Ectodermal cell (in vitro differentiated cells): ENCODE measurements around the gene SH3RF1.

ENCODE experiments used
- H3K27ac ChIP-seq: 2 replicates; pipeline ENCODE4 v1.7.0; 2013; ENCODE audit warnings: mild to moderate bottlenecking, low read depth, low read length; ENCODE audit not compliant: insufficient read depth, poor library complexity, severe bottlenecking
- H3K27me3 ChIP-seq: 2 replicates; pipeline ENCODE4 v1.7.0; 2013; ENCODE audit warnings: mild to moderate bottlenecking, low read length; ENCODE audit not compliant: insufficient read depth, control insufficient read depth, poor library complexity, severe bottlenecking
- H3K36me3 ChIP-seq: one replicate; pipeline ENCODE4 v1.7.0; 2013; ENCODE audit warnings: low read length; ENCODE audit not compliant: control insufficient read depth, insufficient read depth
- H3K4me1 ChIP-seq: one replicate; pipeline ENCODE4 v1.7.0; 2013; ENCODE audit warnings: low read length; ENCODE audit not compliant: control insufficient read depth, insufficient read depth
- H3K4me3 ChIP-seq: 2 replicates; pipeline ENCODE4 v1.7.0; 2013; ENCODE audit warnings: low read depth, low read length, control low read depth; ENCODE audit not compliant: insufficient read depth
- H3K9me3 ChIP-seq: 2 replicates; pipeline ENCODE4 v1.7.0; 2013; ENCODE audit warnings: mild to moderate bottlenecking, low read length, moderate library complexity; ENCODE audit not compliant: control insufficient read depth
- WGBS, 2 experiments: methylation state at CpG; one replicate each; pipeline ENCODE4 v1.1.7; 2013; ENCODE audit warnings: missing lambda C conversion rate in 2 of 2; 5-methylcytosine and 5-hydroxymethylcytosine counted together

SH3RF1 gene

DNA sequence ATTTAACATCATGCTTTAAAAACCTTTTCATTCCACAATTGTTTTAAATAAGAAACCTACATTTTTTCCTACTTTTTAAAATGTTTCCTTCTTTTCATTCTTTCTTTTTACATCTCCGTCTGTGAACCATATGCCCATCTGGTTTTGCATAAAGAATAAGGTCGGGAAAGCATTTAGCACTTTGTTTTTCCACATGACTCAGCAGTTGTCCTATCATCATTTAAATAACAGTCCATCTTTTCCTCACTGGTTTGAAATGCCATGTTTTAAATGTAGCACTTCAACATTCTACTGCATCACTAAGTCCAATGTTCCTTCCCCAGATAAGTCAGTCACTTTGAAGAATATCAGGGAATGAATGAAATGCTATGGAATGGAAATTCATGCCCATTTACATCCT, 128.4 kb downstream of the SH3RF1 start:
- 89 to 93% methylated on average over 2 of the region's 2 CpGs for WGBS, 2 experiments
- no peaks in the 10 kb centered on the region for H3K4me1 ChIP-seq
- H3K36me3 ChIP-seq: no peaks in the 10 kb centered on the region
- H3K9me3 ChIP-seq: no peaks in the 10 kb centered on the region
- H3K4me3 ChIP-seq: no peak overlapping the region
- no peak overlapping the region for H3K27ac ChIP-seq
- H3K27me3 ChIP-seq: no peaks in the 10 kb centered on the region

GRCh38 chr4:169139021-169139420, 131.7 kb downstream of the SH3RF1 start:
- H3K4me3 ChIP-seq: no peak overlapping the region
- WGBS, 2 experiments: 88 to 95% methylated on average over 4 of the region's 4 CpGs
- no peaks in the 10 kb centered on the region for H3K27me3 ChIP-seq
- H3K27ac ChIP-seq: no peak overlapping the region
- H3K4me1 ChIP-seq: no peaks in the 10 kb centered on the region
- peaks cover 6% of the 10 kb centered on the region for H3K36me3 ChIP-seq
- H3K9me3 ChIP-seq: no peaks in the 10 kb centered on the region

DNA sequence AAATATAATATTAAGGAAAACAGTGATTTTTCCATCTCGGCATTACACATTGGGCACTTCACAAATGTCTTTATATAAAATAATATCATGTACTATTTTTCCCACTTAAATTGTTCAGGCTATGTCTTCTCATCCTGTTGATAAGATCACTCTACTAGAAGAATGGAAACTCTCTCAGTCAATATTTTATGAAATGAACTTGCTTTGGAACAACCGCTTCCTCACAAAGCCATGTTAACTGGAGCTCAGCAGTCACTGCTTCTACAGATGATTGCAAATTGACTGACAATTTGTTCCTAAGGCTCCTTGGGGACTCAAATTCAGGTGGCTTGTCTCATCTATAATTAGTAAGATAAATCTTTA, 133.2 kb downstream of the SH3RF1 start:
- no peak overlapping the region for H3K4me3 ChIP-seq
- H3K27ac ChIP-seq: no peak overlapping the region
- no peaks in the 10 kb centered on the region for H3K27me3 ChIP-seq
- peaks cover 6% of the 10 kb centered on the region for H3K36me3 ChIP-seq
- no peaks in the 10 kb centered on the region for H3K4me1 ChIP-seq
- no peaks in the 10 kb centered on the region for H3K9me3 ChIP-seq
- WGBS, 2 experiments: 97 to 100% methylated on average over 1 of the region's 2 CpGs

GRCh38 chr4:169136796-169137557, 133.8 kb downstream of the SH3RF1 start:
- H3K27me3 ChIP-seq: no peaks in the 10 kb centered on the region

GRCh38 chr4:169136330-169136729, 134.4 kb downstream of the SH3RF1 start:
- Histone ChIP-seq H3K4me1 (no peaks in the 10 kb centered on the region), H3K27me3 (no peaks in the 10 kb centered on the region), H3K9me3 (no peaks in the 10 kb centered on the region), H3K27ac (no peak overlapping the region), H3K4me3 (no peak overlapping the region), H3K36me3 (peaks cover 6% of the 10 kb centered on the region)
- WGBS, 2 experiments: 86 to 90% methylated on average over 7 of the region's 7 CpGs

More at GRCh38 chr4:169136796-169137557, 133.8 kb downstream of the SH3RF1 start:
- Histone ChIP-seq H3K36me3 (peaks cover 6% of the 10 kb centered on the region), H3K9me3 (no peaks in the 10 kb centered on the region), H3K4me1 (no peaks in the 10 kb centered on the region), H3K4me3 (no peak overlapping the region), H3K27ac (no peak overlapping the region)
- 98% methylated on average over 3 of the region's 3 CpGs for WGBS, 2 experiments

DNA sequence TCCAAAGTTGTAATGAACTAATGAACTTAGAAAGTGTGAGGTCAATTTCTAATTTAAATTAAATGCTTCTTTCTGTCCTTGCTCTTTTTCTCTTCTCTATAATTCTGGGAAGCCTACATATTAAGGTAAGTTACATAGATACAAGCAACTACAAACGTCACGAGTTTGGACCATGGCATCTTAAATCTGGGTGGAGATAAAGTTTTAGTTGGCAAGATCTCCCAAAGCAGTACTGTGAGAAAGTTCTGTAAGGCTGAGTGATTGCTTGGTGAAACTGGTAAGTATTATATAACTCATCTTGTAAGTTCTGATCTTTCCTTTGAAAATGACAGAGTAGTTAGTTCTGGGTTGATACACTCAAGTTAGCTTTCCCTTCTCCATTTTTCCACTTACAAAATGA, 135.0 kb downstream of the SH3RF1 start:
- Histone ChIP-seq H3K4me3 (no peak overlapping the region), H3K27ac (no peak overlapping the region), H3K36me3 (peaks cover 6% of the 10 kb centered on the region), H3K9me3 (no peaks in the 10 kb centered on the region), H3K4me1 (no peaks in the 10 kb centered on the region), H3K27me3 (no peaks in the 10 kb centered on the region)
- 95 to 97% methylated on average over 2 of the region's 2 CpGs for whole genome bisulfite sequencing, 2 experiments

DNA sequence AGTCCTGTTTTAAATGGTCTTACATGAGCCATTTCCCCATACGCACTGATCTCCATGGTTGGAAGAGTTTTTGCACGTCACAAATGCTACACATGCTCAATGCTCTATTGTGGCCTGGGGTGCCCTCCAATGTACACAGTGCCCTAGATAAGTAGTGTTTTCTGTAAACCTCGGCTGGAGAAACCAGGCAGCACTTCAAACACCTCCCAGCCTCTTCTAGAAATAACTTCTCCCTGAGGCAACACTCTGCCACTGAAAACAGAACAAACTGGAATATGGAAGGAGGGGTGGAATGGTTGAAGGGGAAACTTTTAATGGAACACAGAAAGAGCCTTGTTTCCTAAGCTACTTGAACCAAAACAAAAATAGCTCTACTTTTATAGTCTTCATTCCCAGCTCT, 136.8 kb downstream of the SH3RF1 start:
- H3K27ac ChIP-seq: no peak overlapping the region
- WGBS, 2 experiments: 93 to 97% methylated on average over 3 of the region's 3 CpGs
- H3K36me3 ChIP-seq: peaks cover 8% of the 10 kb centered on the region

GRCh38 chr4:169132561-169133305, 138.0 kb downstream of the SH3RF1 start:
- H3K36me3 ChIP-seq: peaks cover 10% of the 10 kb centered on the region
- 91 to 93% methylated on average over 3 of the region's 3 CpGs for WGBS, 2 experiments

More for the DNA sequence above, 136.8 kb downstream of the SH3RF1 start:
- H3K27me3 ChIP-seq: no peaks in the 10 kb centered on the region
- H3K4me1 ChIP-seq: no peaks in the 10 kb centered on the region
- no peaks in the 10 kb centered on the region for H3K9me3 ChIP-seq
- no peak overlapping the region for H3K4me3 ChIP-seq

DNA sequence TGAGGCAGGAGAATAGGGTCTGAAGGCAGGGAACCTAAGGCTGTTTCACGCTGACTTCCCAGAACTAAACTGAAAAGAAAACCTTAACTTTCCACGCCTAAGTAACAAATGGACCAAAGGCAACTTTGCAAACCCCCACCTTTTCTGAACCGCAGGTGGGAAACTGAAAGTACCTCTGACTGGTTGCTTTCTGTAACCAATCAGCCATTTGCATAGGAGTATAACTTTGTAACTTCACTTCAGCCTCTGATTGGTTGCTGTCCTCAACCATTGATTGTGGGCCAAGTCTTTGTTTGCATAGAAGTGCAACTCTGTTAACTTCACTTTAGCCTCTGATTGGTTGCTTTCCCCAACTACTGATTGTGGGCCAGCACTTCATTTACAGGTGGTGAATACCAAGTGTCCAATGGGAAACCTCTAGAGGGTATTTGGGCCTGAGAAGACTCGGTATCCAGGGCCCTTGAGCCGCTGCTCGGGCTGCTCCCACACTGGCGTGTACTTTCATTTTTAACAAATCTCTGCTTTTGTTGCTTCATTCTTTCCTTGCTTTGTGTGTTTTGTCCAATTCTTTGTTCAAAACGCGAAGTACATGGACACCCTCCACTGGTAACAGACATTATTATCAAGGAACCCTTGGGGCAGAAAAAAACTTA, 139.1 kb downstream of the SH3RF1 start:
- WGBS, 2 experiments: 94 to 95% methylated on average over 9 of the region's 9 CpGs
- Histone ChIP-seq H3K4me1 (no peaks in the 10 kb centered on the region), H3K36me3 (peaks cover 14% of the 10 kb centered on the region), H3K27ac (no peak overlapping the region), H3K9me3 (no peaks in the 10 kb centered on the region), H3K4me3 (no peak overlapping the region), H3K27me3 (no peaks in the 10 kb centered on the region)

More at GRCh38 chr4:169132561-169133305, 138.0 kb downstream of the SH3RF1 start:
- Histone ChIP-seq H3K4me3 (no peak overlapping the region), H3K4me1 (no peaks in the 10 kb centered on the region), H3K27me3 (no peaks in the 10 kb centered on the region), H3K9me3 (no peaks in the 10 kb centered on the region), H3K27ac (no peak overlapping the region)

- no peak overlapping the region for H3K27ac ChIP-seq
- peaks cover 8% of the 10 kb centered on the region for H3K36me3 ChIP-seq
- WGBS, 2 experiments: 95 to 97% methylated on average over 3 of the region's 3 CpGs
- H3K9me3 ChIP-seq: no peaks in the 10 kb centered on the region
- H3K4me1 ChIP-seq: no peaks in the 10 kb centered on the region
- H3K4me3 ChIP-seq: no peak overlapping the region
- H3K27me3 ChIP-seq: no peaks in the 10 kb centered on the region
Measured at GRCh38 chr4:169128902-169129301, 141.9 kb downstream of the SH3RF1 start.
